Endothelial cell of umbilical vein (primary cell): ENCODE measurements around the gene SPECC1L. TPM values are rescaled to one million over a fixed set of nuclear protein-coding genes. Genes with fewer than 3 reads are reported as not detected.

Experiments
- BruUV-seq: library from RNA; stranded (reverse); fragments of 400-500 nt; replicated peaks from 2 replicates; lab custom pipeline; 2021; lab: Mats Ljungman, UMichigan
- CTCF ChIA-PET: fragments of 300-600, 350-600 bp; sonication (Branson Sonifier 250); formaldehyde crosslinking; loops from one replicate; lab custom pipeline; 2021; ENCODE audit warnings: antibody characterized with exemption, inconsistent platforms; lab: Charles Lee
- POLR2A ChIA-PET: fragments of 300-600, 350-600 bp; sonication (Branson Sonifier 250); formaldehyde crosslinking; loops from one replicate; lab custom pipeline; 2021; ENCODE audit warnings: antibody characterized with exemption, inconsistent platforms; lab: Charles Lee
- DNase-seq: peaks from one replicate; pipeline ENCODE4 v3.0.0-alpha.2; 2011; ENCODE audit warnings: low read depth, low spot score
- FAIRE-seq: peaks from 2 replicates; lab custom pipeline; 2011; peaks lifted over from hg19 to GRCh38; lab: Jason Lieb, UNC
- H2AFZ ChIP-seq: 2 replicates; pipeline ENCODE4 v1.6.0; 2012; ENCODE audit warnings: low read depth, low read length, control low read depth, inconsistent platforms
- H3K27ac ChIP-seq: 2 replicates; pipeline ENCODE4 v1.5.1; 2011; ENCODE audit warnings: low read depth, mild to moderate bottlenecking, control low read depth, low read length, moderate library complexity; ENCODE audit not compliant: insufficient read depth
- H3K27me3 ChIP-seq, 2 experiments: 2 replicates each; pipeline versions ENCODE4 v1.6.0 to v1.6.1; 2011; ENCODE audit warnings: low read length in 2 of 2, mixed read lengths in 1 of 2; ENCODE audit not compliant: control insufficient read depth in 2 of 2, insufficient read depth in 2 of 2
- H3K36me3 ChIP-seq, 2 experiments: 2 replicates in 1 of 2; 3 replicates in 1 of 2; pipeline ENCODE4 v1.5.1; 2011; ENCODE audit warnings: low read length in 2 of 2, mild to moderate bottlenecking in 1 of 2, moderate library complexity in 1 of 2; ENCODE audit not compliant: control insufficient read depth in 2 of 2, insufficient read depth in 2 of 2; ENCODE audit errors: extremely low read depth in 1 of 2
- H3K4me1 ChIP-seq: 3 replicates; pipeline ENCODE4 v1.5.1; 2011; ENCODE audit warnings: mild to moderate bottlenecking, low read length; ENCODE audit not compliant: control insufficient read depth, insufficient read depth; ENCODE audit errors: extremely low read depth
- H3K4me2 ChIP-seq: 2 replicates; pipeline ENCODE4 v1.6.1; 2011; ENCODE audit warnings: low read length, control low read depth, mixed read lengths; ENCODE audit not compliant: insufficient read depth
- H3K4me3 ChIP-seq, 3 experiments: fragments of 200-600 bp in 1 of 3; sonication (generic), shearing (Covaris generic) in 1 of 3; replicated peaks in 1 of 3; 2 replicates each; pipeline ENCODE4 v1.5.1; 2011 to 2016; ENCODE audit warnings: control low read depth in 3 of 3, low read length in 3 of 3, mild to moderate bottlenecking in 2 of 3, inconsistent platforms in 1 of 3, low read depth in 1 of 3, moderate library complexity in 1 of 3; ENCODE audit not compliant: insufficient read depth in 1 of 3
- H3K79me2 ChIP-seq: 2 replicates; pipeline ENCODE4 v1.6.0; 2012; ENCODE audit warnings: low read length, inconsistent platforms; ENCODE audit not compliant: control insufficient read depth, insufficient read depth
- H3K9ac ChIP-seq: replicated peaks from 2 replicates; pipeline ENCODE3; 2011; ENCODE audit warnings: low read length, control low read depth; ENCODE audit not compliant: insufficient read depth; ENCODE audit errors: extremely low read depth
- H3K9me1 ChIP-seq: replicated peaks from 3 replicates; pipeline ENCODE4 v1.6.0; 2011; ENCODE audit warnings: mild to moderate bottlenecking, low read length; ENCODE audit not compliant: control insufficient read depth, insufficient read depth; ENCODE audit errors: extremely low read depth
- H3K9me3 ChIP-seq: replicated peaks from 2 replicates; pipeline ENCODE4 v1.5.1; 2012; ENCODE audit warnings: low read length, inconsistent platforms; ENCODE audit not compliant: control insufficient read depth, insufficient read depth
- H4K20me1 ChIP-seq: replicated peaks from 2 replicates; pipeline ENCODE3; 2011; ENCODE audit warnings: mild to moderate bottlenecking, low read length; ENCODE audit not compliant: control insufficient read depth, insufficient read depth; ENCODE audit errors: extremely low read depth
- EZH2 ChIP-seq: IDR thresholded peaks from 2 replicates; pipeline ENCODE4 v1.6.1; 2012; ENCODE audit warnings: borderline replicate concordance, low read depth, mild to moderate bottlenecking, moderate library complexity, low read length, inconsistent platforms; ENCODE audit not compliant: severe bottlenecking
- FOS ChIP-seq: IDR thresholded peaks from 2 replicates; pipeline ENCODE4 v1.6.1; 2011; ENCODE audit warnings: mild to moderate bottlenecking, low read length, moderate library complexity, borderline replicate concordance; ENCODE audit not compliant: insufficient read depth
- GATA2 ChIP-seq: IDR thresholded peaks from 2 replicates; pipeline ENCODE4 v1.7.0; 2011; ENCODE audit warnings: low read depth, mild to moderate bottlenecking, moderate library complexity, mixed read lengths, low read length; ENCODE audit not compliant: insufficient read length, insufficient read depth
- JUN ChIP-seq: IDR thresholded peaks from 2 replicates; pipeline ENCODE4 v1.6.1; 2011; ENCODE audit warnings: borderline replicate concordance, low read depth; ENCODE audit not compliant: insufficient read length, insufficient read depth
- MYC ChIP-seq: IDR thresholded peaks from one replicate; pipeline ENCODE4 v1.6.1; 2011; ENCODE audit warnings: mild to moderate bottlenecking, low read depth, low read length
- POLR2A ChIP-seq: IDR thresholded peaks from 2 replicates; pipeline ENCODE4 v1.6.1; 2012; ENCODE audit warnings: low read depth, mild to moderate bottlenecking, control low read depth, low read length
- POLR2AphosphoS5 ChIP-seq: IDR thresholded peaks from 2 replicates; pipeline ENCODE4 v1.6.1; 2012; ENCODE audit warnings: low read depth, mild to moderate bottlenecking, control low read depth, low read length, moderate library complexity; ENCODE audit not compliant: insufficient read depth
- dilution Hi-C: fragments of 300-500 bp; cut with MboI; formaldehyde crosslinking; loops from one replicate; pipeline ENCODE4 v1.15.0; 2019; ENCODE audit warnings: low sequenced_read_pairs; ENCODE audit not compliant: extremely low pct_ligation_motif_present
- intact Hi-C: fragments of 100-400 bp; cut with micrococcal nuclease; formaldehyde crosslinking; loops from one replicate; pipeline ENCODE4 v1.10.0; 2022
- polyA plus RNA-seq, 4 experiments: library from polyadenylated mRNA; depleted of rRNA in 3 of 4; stranded (reverse) in 3 of 4; unstranded in 1 of 4; fragments of >200 nt; gene quantifications; 2 replicates each; pipeline versions ENCODE4 v1.2.1 to v1.2.3, GENCODE V29; 2011 to 2012; ENCODE audit warnings: missing spikeins in 1 of 4
- total RNA-seq: library from RNA; stranded (reverse); gene quantifications from 2 replicates; pipeline ENCODE4 v1.2.3, GENCODE V29; 2021
- TF ChIP-seq, protein P1 (sequence below), 2 donors: IDR thresholded peaks; 1 replicate in 1 of 2; 2 replicates in 1 of 2; pipeline ENCODE4 v1.5.1; 2011; ENCODE audit warnings: low read length in 2 of 2, mild to moderate bottlenecking in 2 of 2, moderate library complexity in 2 of 2, control low read depth in 1 of 2, inconsistent platforms in 1 of 2, low read depth in 1 of 2; ENCODE audit not compliant: insufficient read depth in 1 of 2; ENCODE audit errors: extremely low read depth in 1 of 2
- TF ChIP-seq, protein P2 (sequence below): IDR thresholded peaks from 2 replicates; pipeline ENCODE4 v1.6.1; 2011; ENCODE audit not compliant: insufficient read depth, insufficient read length

Gene SPECC1L
- total and polyA plus RNA-seq, 2 donors (not counting 3 experiments of a cell fraction or from before 2014, with no cell fraction given) = 22.8 to 79.3 TPM

DNA sequence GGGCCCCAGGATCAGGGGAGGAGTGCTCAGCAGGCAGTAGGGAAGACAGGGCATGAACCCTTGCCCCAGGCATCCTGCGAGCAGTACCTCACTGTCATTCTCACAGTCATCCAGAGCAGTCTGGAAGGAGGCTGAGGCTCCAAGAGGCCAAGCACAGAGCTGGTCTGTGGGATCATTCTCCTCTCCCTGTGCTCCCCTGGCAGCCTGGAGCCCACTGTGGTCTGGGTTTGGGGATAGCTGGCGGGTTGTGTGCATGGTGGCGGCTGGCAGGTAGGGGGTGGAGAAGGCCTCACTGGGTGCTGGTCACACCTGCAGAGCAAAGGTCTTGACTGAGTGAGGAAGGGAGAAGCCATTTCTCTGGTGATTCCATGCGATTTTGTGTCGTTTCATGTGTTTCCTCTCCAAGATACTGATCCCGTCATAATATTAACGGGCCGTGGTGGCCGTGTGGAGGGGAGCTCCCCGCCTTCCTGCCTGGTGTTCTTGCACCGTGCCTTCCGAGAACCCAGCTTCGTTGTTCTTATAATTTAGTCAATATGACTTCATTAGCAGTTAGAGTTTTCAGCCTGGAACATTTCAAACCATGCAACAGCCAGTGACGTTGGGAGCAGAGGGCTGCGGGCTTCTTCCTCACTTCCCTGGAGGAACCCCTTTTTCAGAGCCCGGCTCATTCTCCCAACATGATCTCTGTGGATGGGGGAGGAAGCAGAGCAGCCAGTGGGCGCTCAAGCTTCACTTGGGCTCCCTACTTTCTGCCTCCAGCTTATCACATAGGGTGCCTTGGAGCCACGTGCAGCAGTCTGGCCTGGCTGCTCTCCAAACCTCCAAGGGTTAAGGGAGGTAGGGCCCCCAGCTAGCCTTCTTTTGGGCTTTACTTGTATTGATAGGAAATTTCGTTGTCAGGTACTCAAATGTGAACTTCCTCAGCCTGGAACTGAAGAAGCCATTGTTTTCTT lies 136.0 kb downstream of the SPECC1L start:
- H3K36me3 ChIP-seq = peaks cover 0 to 3% of the 10 kb centered on the region in 2 experiments
- no peak for FAIRE-seq
- ChIA-PET POLR2A (interaction anchor here (1.0 kb wide), 1 partner anchor 14 kb away, joined by 4 read pairs; no protein-coding TSS in a partner anchor), CTCF (interaction anchor here (1.0 to 5.3 kb wide), 7 partner anchors 12 to 121 kb away, joined by 3 to 22 read pairs (median 7); no protein-coding TSS in a partner anchor)
- no TSS peak for BruUV-seq
- H3K4me3 ChIP-seq = no peak overlapping the region
- peaks cover 55% of the 10 kb centered on the region for H3K4me1 ChIP-seq
- H2AFZ ChIP-seq = no peak overlapping the region
- H3K9ac ChIP-seq = no peak overlapping the region
- no peaks in the 10 kb centered on the region for H3K27me3 ChIP-seq
- H3K9me3 ChIP-seq = no peaks in the 10 kb centered on the region
- dilution Hi-C loops (no loop called here), intact Hi-C loops (loop anchor here (1.0 to 5.0 kb wide), 2 partner anchors 14 to 34 kb away; no protein-coding TSS in a partner anchor)
- peak overlapping the region; percentile 2 for H3K4me2 ChIP-seq
- TF ChIP-seq POLR2AphosphoS5 (no peak), MYC (no peak), EZH2 (no peak), JUN (no peak), POLR2A (no peak), GATA2 (no peak), FOS (no peak)
- TF ChIP-seq, protein P1, sequence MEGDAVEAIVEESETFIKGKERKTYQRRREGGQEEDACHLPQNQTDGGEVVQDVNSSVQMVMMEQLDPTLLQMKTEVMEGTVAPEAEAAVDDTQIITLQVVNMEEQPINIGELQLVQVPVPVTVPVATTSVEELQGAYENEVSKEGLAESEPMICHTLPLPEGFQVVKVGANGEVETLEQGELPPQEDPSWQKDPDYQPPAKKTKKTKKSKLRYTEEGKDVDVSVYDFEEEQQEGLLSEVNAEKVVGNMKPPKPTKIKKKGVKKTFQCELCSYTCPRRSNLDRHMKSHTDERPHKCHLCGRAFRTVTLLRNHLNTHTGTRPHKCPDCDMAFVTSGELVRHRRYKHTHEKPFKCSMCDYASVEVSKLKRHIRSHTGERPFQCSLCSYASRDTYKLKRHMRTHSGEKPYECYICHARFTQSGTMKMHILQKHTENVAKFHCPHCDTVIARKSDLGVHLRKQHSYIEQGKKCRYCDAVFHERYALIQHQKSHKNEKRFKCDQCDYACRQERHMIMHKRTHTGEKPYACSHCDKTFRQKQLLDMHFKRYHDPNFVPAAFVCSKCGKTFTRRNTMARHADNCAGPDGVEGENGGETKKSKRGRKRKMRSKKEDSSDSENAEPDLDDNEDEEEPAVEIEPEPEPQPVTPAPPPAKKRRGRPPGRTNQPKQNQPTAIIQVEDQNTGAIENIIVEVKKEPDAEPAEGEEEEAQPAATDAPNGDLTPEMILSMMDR (IDR thresholded peaks at IDR 0.05; ENCODE audit: extremely low read depth in 1 of 2, insufficient read depth in 1 of 2, low read depth in 1 of 2, low read length in 2 of 2) = no peak
- TF ChIP-seq, protein P2, sequence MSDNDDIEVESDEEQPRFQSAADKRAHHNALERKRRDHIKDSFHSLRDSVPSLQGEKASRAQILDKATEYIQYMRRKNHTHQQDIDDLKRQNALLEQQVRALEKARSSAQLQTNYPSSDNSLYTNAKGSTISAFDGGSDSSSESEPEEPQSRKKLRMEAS = no peak
- DNase-seq = no peak
- no peaks in the 10 kb centered on the region for H3K9me1 ChIP-seq
- peaks cover 13% of the 10 kb centered on the region for H3K79me2 ChIP-seq
- H3K27ac ChIP-seq = peak overlapping the region; percentile 60
- H4K20me1 ChIP-seq = no peaks in the 10 kb centered on the region
